ENCODE results near the gene THUMPD2. TPM values are rescaled to one million over a fixed set of nuclear protein-coding genes. Genes with fewer than 3 reads are reported as not detected.

THUMPD2 gene
- total RNA-seq, 1 experiment from 2014 or later: 19.6 TPM

GRCh38 chr2:39723946-39724827, 54.9 kb downstream of the THUMPD2 start (continued):
- TF ChIP-seq ZSCAN18 (CRISPR knock-in tag; IDR thresholded peaks at IDR 0.05) (no peak), JAZF1 (CRISPR knock-in tag; IDR thresholded peaks at IDR 0.05) (no peak), ZNF423 (CRISPR knock-in tag; IDR thresholded peaks at IDR 0.05) (no peak), ZNF416 (CRISPR knock-in tag; IDR thresholded peaks at IDR 0.05) (no peak)
- TF ChIP-seq, protein P1, sequence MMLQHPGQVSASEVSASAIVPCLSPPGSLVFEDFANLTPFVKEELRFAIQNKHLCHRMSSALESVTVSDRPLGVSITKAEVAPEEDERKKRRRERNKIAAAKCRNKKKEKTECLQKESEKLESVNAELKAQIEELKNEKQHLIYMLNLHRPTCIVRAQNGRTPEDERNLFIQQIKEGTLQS (CRISPR knock-in tag; conservative IDR thresholded peaks at IDR 0.05): no peak
- TF ChIP-seq, protein P2, sequence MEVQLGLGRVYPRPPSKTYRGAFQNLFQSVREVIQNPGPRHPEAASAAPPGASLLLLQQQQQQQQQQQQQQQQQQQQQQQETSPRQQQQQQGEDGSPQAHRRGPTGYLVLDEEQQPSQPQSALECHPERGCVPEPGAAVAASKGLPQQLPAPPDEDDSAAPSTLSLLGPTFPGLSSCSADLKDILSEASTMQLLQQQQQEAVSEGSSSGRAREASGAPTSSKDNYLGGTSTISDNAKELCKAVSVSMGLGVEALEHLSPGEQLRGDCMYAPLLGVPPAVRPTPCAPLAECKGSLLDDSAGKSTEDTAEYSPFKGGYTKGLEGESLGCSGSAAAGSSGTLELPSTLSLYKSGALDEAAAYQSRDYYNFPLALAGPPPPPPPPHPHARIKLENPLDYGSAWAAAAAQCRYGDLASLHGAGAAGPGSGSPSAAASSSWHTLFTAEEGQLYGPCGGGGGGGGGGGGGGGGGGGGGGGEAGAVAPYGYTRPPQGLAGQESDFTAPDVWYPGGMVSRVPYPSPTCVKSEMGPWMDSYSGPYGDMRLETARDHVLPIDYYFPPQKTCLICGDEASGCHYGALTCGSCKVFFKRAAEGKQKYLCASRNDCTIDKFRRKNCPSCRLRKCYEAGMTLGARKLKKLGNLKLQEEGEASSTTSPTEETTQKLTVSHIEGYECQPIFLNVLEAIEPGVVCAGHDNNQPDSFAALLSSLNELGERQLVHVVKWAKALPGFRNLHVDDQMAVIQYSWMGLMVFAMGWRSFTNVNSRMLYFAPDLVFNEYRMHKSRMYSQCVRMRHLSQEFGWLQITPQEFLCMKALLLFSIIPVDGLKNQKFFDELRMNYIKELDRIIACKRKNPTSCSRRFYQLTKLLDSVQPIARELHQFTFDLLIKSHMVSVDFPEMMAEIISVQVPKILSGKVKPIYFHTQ (CRISPR knock-in tag; IDR thresholded peaks at IDR 0.05): no peak
- TF ChIP-seq, protein P3, sequence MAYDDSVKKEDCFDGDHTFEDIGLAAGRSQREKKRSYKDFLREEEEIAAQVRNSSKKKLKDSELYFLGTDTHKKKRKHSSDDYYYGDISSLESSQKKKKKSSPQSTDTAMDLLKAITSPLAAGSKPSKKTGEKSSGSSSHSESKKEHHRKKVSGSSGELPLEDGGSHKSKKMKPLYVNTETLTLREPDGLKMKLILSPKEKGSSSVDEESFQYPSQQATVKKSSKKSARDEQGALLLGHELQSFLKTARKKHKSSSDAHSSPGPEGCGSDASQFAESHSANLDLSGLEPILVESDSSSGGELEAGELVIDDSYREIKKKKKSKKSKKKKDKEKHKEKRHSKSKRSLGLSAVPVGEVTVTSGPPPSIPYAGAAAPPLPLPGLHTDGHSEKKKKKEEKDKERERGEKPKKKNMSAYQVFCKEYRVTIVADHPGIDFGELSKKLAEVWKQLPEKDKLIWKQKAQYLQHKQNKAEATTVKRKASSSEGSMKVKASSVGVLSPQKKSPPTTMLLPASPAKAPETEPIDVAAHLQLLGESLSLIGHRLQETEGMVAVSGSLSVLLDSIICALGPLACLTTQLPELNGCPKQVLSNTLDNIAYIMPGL (CRISPR knock-in tag; IDR thresholded peaks at IDR 0.05): no peak

- ChIA-PET CTCF (interaction anchor here (1.1 kb wide), 1 partner anchor 130 kb away, joined by 3 read pairs; no protein-coding TSS in a partner anchor), POLR2A (no interaction called here)
- Mint-ChIP-seq H3K27ac (no peak overlapping the region), H3K9me3 (peaks cover 5% of the 10 kb centered on the region), H3K4me3 (no peak overlapping the region), H3K36me3 (no peaks in the 10 kb centered on the region), H3K4me1 (peaks cover 40% of the 10 kb centered on the region), H3K27me3 (ENCODE audit: low read depth) (no peaks in the 10 kb centered on the region)
- no peak for ATAC-seq
- no peak for DNase-seq (ENCODE audit: low spot score)
- TF ChIP-seq, protein P4, sequence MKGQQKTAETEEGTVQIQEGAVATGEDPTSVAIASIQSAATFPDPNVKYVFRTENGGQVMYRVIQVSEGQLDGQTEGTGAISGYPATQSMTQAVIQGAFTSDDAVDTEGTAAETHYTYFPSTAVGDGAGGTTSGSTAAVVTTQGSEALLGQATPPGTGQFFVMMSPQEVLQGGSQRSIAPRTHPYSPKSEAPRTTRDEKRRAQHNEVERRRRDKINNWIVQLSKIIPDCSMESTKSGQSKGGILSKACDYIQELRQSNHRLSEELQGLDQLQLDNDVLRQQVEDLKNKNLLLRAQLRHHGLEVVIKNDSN (CRISPR knock-in tag; IDR thresholded peaks at IDR 0.05): no peak
- TF ChIP-seq, protein P5, sequence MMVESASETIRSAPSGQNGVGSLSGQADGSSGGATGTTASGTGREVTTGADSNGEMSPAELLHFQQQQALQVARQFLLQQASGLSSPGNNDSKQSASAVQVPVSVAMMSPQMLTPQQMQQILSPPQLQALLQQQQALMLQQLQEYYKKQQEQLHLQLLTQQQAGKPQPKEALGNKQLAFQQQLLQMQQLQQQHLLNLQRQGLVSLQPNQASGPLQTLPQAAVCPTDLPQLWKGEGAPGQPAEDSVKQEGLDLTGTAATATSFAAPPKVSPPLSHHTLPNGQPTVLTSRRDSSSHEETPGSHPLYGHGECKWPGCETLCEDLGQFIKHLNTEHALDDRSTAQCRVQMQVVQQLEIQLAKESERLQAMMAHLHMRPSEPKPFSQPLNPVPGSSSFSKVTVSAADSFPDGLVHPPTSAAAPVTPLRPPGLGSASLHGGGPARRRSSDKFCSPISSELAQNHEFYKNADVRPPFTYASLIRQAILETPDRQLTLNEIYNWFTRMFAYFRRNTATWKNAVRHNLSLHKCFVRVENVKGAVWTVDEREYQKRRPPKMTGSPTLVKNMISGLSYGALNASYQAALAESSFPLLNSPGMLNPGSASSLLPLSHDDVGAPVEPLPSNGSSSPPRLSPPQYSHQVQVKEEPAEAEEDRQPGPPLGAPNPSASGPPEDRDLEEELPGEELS (CRISPR knock-in tag; IDR thresholded peaks at IDR 0.05): no peak
- no peak for TF ChIP-seq E2F1 (CRISPR knock-in tag; IDR thresholded peaks at IDR 0.05)
- no peak for TF ChIP-seq CREB1 (CRISPR knock-in tag; IDR thresholded peaks at IDR 0.05)
- no peak for TF ChIP-seq NR3C1 (CRISPR knock-in tag; conservative IDR thresholded peaks at IDR 0.05; ENCODE audit: low read depth)
- no peak for TF ChIP-seq ATF1 (CRISPR knock-in tag; IDR thresholded peaks at IDR 0.05)
- no peak for TF ChIP-seq HMGA2 (CRISPR knock-in tag; IDR thresholded peaks at IDR 0.05)
- no peak for TF ChIP-seq CDX4 (CRISPR knock-in tag; IDR thresholded peaks at IDR 0.05; ENCODE audit: borderline replicate concordance)
- TF ChIP-seq, protein P1 (CRISPR knock-in tag; conservative IDR thresholded peaks at IDR 0.05): no peak
- TF ChIP-seq OVOL2 (CRISPR knock-in tag; IDR thresholded peaks at IDR 0.05; ENCODE audit: borderline replicate concordance): no peak
- no peak for TF ChIP-seq FOXK1 (CRISPR knock-in tag; IDR thresholded peaks at IDR 0.05)
- no peak for TF ChIP-seq SMAD4 (CRISPR knock-in tag; IDR thresholded peaks at IDR 0.05)
- TF ChIP-seq ZNF121 (CRISPR knock-in tag; IDR thresholded peaks at IDR 0.05): no peak
- TF ChIP-seq, protein P6, sequence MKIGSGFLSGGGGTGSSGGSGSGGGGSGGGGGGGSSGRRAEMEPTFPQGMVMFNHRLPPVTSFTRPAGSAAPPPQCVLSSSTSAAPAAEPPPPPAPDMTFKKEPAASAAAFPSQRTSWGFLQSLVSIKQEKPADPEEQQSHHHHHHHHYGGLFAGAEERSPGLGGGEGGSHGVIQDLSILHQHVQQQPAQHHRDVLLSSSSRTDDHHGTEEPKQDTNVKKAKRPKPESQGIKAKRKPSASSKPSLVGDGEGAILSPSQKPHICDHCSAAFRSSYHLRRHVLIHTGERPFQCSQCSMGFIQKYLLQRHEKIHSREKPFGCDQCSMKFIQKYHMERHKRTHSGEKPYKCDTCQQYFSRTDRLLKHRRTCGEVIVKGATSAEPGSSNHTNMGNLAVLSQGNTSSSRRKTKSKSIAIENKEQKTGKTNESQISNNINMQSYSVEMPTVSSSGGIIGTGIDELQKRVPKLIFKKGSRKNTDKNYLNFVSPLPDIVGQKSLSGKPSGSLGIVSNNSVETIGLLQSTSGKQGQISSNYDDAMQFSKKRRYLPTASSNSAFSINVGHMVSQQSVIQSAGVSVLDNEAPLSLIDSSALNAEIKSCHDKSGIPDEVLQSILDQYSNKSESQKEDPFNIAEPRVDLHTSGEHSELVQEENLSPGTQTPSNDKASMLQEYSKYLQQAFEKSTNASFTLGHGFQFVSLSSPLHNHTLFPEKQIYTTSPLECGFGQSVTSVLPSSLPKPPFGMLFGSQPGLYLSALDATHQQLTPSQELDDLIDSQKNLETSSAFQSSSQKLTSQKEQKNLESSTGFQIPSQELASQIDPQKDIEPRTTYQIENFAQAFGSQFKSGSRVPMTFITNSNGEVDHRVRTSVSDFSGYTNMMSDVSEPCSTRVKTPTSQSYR (CRISPR knock-in tag; IDR thresholded peaks at IDR 0.05): no peak
- no peak for TF ChIP-seq SOX15 (CRISPR knock-in tag; IDR thresholded peaks at IDR 0.05)
These were observed 55.6 kb downstream of the THUMPD2 start for GRCh38 chr2:39723497-39723896.
